Measurements from ENCODE around the gene CACNG6. TPM values are rescaled to one million over a fixed set of nuclear protein-coding genes. Genes with fewer than 3 reads are reported as not detected.

Gene CACNG6
- total and polyA plus RNA-seq, 2 donors (not counting 3 experiments of a cell fraction or from before 2014, with no cell fraction given), result 5.0 to 5.4 TPM

GRCh38 chr19:54013866-54014265 lies 22.4 kb downstream of the CACNG6 start:
- CTCF ChIA-PET, result interaction anchor here (0.9 kb wide), 1 partner anchor 205 kb away, joined by 3 read pairs; no protein-coding TSS in a partner anchor

More at GRCh38 chr19:54013866-54014265, 22.4 kb downstream of the CACNG6 start:
- no TSS peak for BruUV-seq (replicated peaks)
- H3K27me3 ChIP-seq (ENCODE audit: control insufficient read depth in 2 of 2, insufficient read depth in 2 of 2, low read length in 2 of 2), result no peaks in the 10 kb centered on the region
- H3K36me3 ChIP-seq (ENCODE audit: control insufficient read depth in 2 of 2, extremely low read depth in 1 of 2, insufficient read depth in 2 of 2, low read length in 2 of 2), result no peaks in the 10 kb centered on the region
- H2AFZ ChIP-seq (ENCODE audit: low read depth, low read length), result no peak overlapping the region
- POLR2A ChIA-PET, result no interaction called here
- no peaks in the 10 kb centered on the region for H3K79me2 ChIP-seq (ENCODE audit: control insufficient read depth, insufficient read depth, low read length)
- DNase-seq (ENCODE audit: low read depth, low spot score) (no peak), FAIRE-seq (no peak)
- dilution Hi-C loops (cut with MboI; ENCODE audit: extremely low pct_ligation_motif_present, low sequenced_read_pairs) (no loop called here), intact Hi-C loops (cut with micrococcal nuclease) (no loop called here)
- TF ChIP-seq, protein P1, sequence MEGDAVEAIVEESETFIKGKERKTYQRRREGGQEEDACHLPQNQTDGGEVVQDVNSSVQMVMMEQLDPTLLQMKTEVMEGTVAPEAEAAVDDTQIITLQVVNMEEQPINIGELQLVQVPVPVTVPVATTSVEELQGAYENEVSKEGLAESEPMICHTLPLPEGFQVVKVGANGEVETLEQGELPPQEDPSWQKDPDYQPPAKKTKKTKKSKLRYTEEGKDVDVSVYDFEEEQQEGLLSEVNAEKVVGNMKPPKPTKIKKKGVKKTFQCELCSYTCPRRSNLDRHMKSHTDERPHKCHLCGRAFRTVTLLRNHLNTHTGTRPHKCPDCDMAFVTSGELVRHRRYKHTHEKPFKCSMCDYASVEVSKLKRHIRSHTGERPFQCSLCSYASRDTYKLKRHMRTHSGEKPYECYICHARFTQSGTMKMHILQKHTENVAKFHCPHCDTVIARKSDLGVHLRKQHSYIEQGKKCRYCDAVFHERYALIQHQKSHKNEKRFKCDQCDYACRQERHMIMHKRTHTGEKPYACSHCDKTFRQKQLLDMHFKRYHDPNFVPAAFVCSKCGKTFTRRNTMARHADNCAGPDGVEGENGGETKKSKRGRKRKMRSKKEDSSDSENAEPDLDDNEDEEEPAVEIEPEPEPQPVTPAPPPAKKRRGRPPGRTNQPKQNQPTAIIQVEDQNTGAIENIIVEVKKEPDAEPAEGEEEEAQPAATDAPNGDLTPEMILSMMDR (IDR thresholded peaks at IDR 0.05; ENCODE audit: extremely low read depth in 1 of 2, insufficient read depth in 1 of 2, low read depth in 1 of 2, low read length in 2 of 2), result no peak
- TF ChIP-seq POLR2AphosphoS5 (IDR thresholded peaks at IDR 0.05; ENCODE audit: insufficient read depth, low read depth, low read length) (no peak), POLR2A (IDR thresholded peaks at IDR 0.05; ENCODE audit: low read depth, low read length) (no peak), MYC (IDR thresholded peaks at IDR 0.05; ENCODE audit: low read depth, low read length) (no peak), JUN (IDR thresholded peaks at IDR 0.05; ENCODE audit: borderline replicate concordance, insufficient read depth, insufficient read length, low read depth) (no peak), GATA2 (IDR thresholded peaks at IDR 0.05; ENCODE audit: insufficient read depth, insufficient read length, low read depth, low read length) (no peak)
- H3K9ac ChIP-seq (replicated peaks; ENCODE audit: extremely low read depth, insufficient read depth, low read length), result no peak overlapping the region
- no peak overlapping the region for H3K27ac ChIP-seq (ENCODE audit: insufficient read depth, low read depth, low read length)
- H4K20me1 ChIP-seq (replicated peaks; ENCODE audit: control insufficient read depth, extremely low read depth, insufficient read depth, low read length), result no peaks in the 10 kb centered on the region
- H3K4me1 ChIP-seq (ENCODE audit: control insufficient read depth, extremely low read depth, insufficient read depth, low read length), result peaks cover 5% of the 10 kb centered on the region
- no peaks in the 10 kb centered on the region for H3K9me1 ChIP-seq (replicated peaks; ENCODE audit: control insufficient read depth, extremely low read depth, insufficient read depth, low read length)
- H3K4me3 ChIP-seq (replicated peaks in 1 of 3; ENCODE audit: insufficient read depth in 1 of 3, low read depth in 1 of 3, low read length in 3 of 3), result no peak overlapping the region
- H3K9me3 ChIP-seq (replicated peaks; ENCODE audit: control insufficient read depth, insufficient read depth, low read length), result no peaks in the 10 kb centered on the region
- no peak overlapping the region for H3K4me2 ChIP-seq (ENCODE audit: insufficient read depth, low read length)

All from endothelial cell of umbilical vein (primary cell).